Measurements from ENCODE around the gene CD40.
A peak's percentile ranks its signal among the peaks of the same experiment; 100 is the strongest.
"Not testable (repeated sequence)": the region's sequence is repeated elsewhere in the genome, so short reads cannot be mapped to it uniquely, and the experiment has no call there.

The CD40 gene

GRCh38 chr20:46117704-46118467 is at the start of gene CD40:
CD40 (plus strand) TSS chr20:46118314; CDS start chr20:46118344, 30 bp downstream.
- peak; percentile 47 for DNase-seq (ENCODE audit: low read depth)

- DNase-seq (ENCODE audit: low read depth): no peak
Observed at GRCh38 chr20:46070215-46070900, 47.8 kb upstream of the CD40 start.

- DNase-seq (ENCODE audit: low read depth): no peak
Observed at GRCh38 chr20:46071573-46071972, 46.5 kb upstream of the CD40 start.

GRCh38 chr20:46073024-46073423 is 45.1 kb upstream of the CD40 start:
- DNase-seq (ENCODE audit: low read depth): no peak

GRCh38 chr20:46073443-46073842 is 44.7 kb upstream of the CD40 start:
- no peak for DNase-seq (ENCODE audit: low read depth)

- no peak for DNase-seq (ENCODE audit: low read depth)
Observed at GRCh38 chr20:46074006-46074405, 44.1 kb upstream of the CD40 start.

GRCh38 chr20:46076806-46077205 is 41.3 kb upstream of the CD40 start:
- no peak for DNase-seq (ENCODE audit: low read depth)

- no peak for DNase-seq (ENCODE audit: low read depth)
Observed at GRCh38 chr20:46077642-46078305, 40.3 kb upstream of the CD40 start.

GRCh38 chr20:46078954-46079353 is 39.2 kb upstream of the CD40 start:
- no peak for DNase-seq (ENCODE audit: low read depth)

GRCh38 chr20:46081074-46081473 is 37.0 kb upstream of the CD40 start:
- DNase-seq (ENCODE audit: low read depth): no peak

- no peak for DNase-seq (ENCODE audit: low read depth)
Observed at GRCh38 chr20:46083101-46083500, 35.0 kb upstream of the CD40 start.

- no peak for DNase-seq (ENCODE audit: low read depth)
Observed at GRCh38 chr20:46083531-46084061, 34.5 kb upstream of the CD40 start.

GRCh38 chr20:46084805-46085178 is 33.3 kb upstream of the CD40 start:
- no peak for DNase-seq (ENCODE audit: low read depth)

GRCh38 chr20:46085179-46085851 is 32.8 kb upstream of the CD40 start:
- no peak for DNase-seq (ENCODE audit: low read depth)

GRCh38 chr20:46087161-46087560 is 31.0 kb upstream of the CD40 start:
- no peak for DNase-seq (ENCODE audit: low read depth)

- DNase-seq (ENCODE audit: low read depth): no peak
Observed at GRCh38 chr20:46088409-46089166, 29.5 kb upstream of the CD40 start.

GRCh38 chr20:46089167-46089416 is 29.0 kb upstream of the CD40 start:
- DNase-seq (ENCODE audit: low read depth): peak; percentile 31

GRCh38 chr20:46089417-46090388 is 28.4 kb upstream of the CD40 start, which contains the start of gene NCOA5:
NCOA5 (minus strand) TSS chr20:46089962; CDS start chr20:46079424, 10,538 bp downstream.
- peak; percentile 83 for DNase-seq (ENCODE audit: low read depth)

- not testable (repeated sequence) for DNase-seq (ENCODE audit: low read depth)
Observed at GRCh38 chr20:46091622-46092535, 26.2 kb upstream of the CD40 start.
